LNCaP clone FGC (cell line): ENCODE results near the gene GRK1.
"Not testable (repeated sequence)": the region's sequence is repeated elsewhere in the genome, so short reads cannot be mapped to it uniquely, and the experiment has no call there.

Source experiments
- DNase-seq: peaks from one replicate; pipeline ENCODE4 v3.0.0-alpha.2; 2011; ENCODE audit warnings: low read depth
- H3K4me3 ChIP-seq: 2 replicates; pipeline ENCODE4 v1.5.1; 2011; ENCODE audit warnings: mild to moderate bottlenecking, low read depth, low read length, control low read depth
- CTCF ChIP-seq: IDR thresholded peaks from 2 replicates; pipeline ENCODE4 v1.5.1; 2012; ENCODE audit warnings: mild to moderate bottlenecking; ENCODE audit not compliant: control insufficient read depth, insufficient read depth; ENCODE audit errors: extremely low read depth

The GRK1 gene

GRCh38 chr13:113671066-113672001 lies 4.3 kb downstream of the GRK1 start:
- DNase-seq, result no peak
- no peak for TF ChIP-seq CTCF
- H3K4me3 ChIP-seq, result no peak overlapping the region

GRCh38 chr13:113672002-113672651 lies 5.1 kb downstream of the GRK1 start:
- H3K4me3 ChIP-seq, result no peak overlapping the region
- no peak for TF ChIP-seq CTCF
- DNase-seq, result no peak

GRCh38 chr13:113722921-113723320 lies 55.9 kb downstream of the GRK1 start:
- DNase-seq, result no peak
- TF ChIP-seq CTCF, result no peak

GRCh38 chr13:113723410-113724015 lies 56.5 kb downstream of the GRK1 start:
- H3K4me3 ChIP-seq, result no peak overlapping the region
- no peak for DNase-seq
- TF ChIP-seq CTCF, result no peak

More at GRCh38 chr13:113722921-113723320, 55.9 kb downstream of the GRK1 start:
- H3K4me3 ChIP-seq, result no peak overlapping the region

GRCh38 chr13:113724016-113724758 lies 57.2 kb downstream of the GRK1 start:
- no peak for TF ChIP-seq CTCF
- DNase-seq, result no peak
- H3K4me3 ChIP-seq, result no peak overlapping the region; the same call in 1 of the 2 replicates

GRCh38 chr13:113724780-113725315 lies 57.8 kb downstream of the GRK1 start:
- H3K4me3 ChIP-seq, result peak overlapping the region; percentile 29
- DNase-seq, result peak; percentile 14
- peak; percentile 55 for TF ChIP-seq CTCF

- not testable (repeated sequence) for H3K4me3 ChIP-seq, DNase-seq
Measured at GRCh38 chr13:113725329-113726105, 58.5 kb downstream of the GRK1 start.

- DNase-seq, H3K4me3 ChIP-seq: not testable (repeated sequence)
Measured at GRCh38 chr13:113726106-113726821, 59.2 kb downstream of the GRK1 start.
